Adrenal gland (tissue), 12 donors: Measurements from ENCODE around the gene THBS3. TPM values are rescaled to one million over a fixed set of nuclear protein-coding genes. Genes with fewer than 3 reads are reported as not detected.
A peak's percentile ranks its signal among the peaks of the same experiment; 100 is the strongest.

Source experiments
- DNase-seq, 7 donors: peaks; one replicate each; pipeline ENCODE4 v3.0.0-alpha.2; 2019 to 2020
- H3K27ac ChIP-seq, 5 donors: fragments of 200-600 bp; sonication (generic) in 4 of 5; 1 replicate in 3 of 5; 2 replicates in 2 of 5; pipeline versions ENCODE4 v1.5.1 to v1.8.0; 2016 to 2020; ENCODE audit warnings: mild to moderate bottlenecking in 1 of 5
- H3K27me3 ChIP-seq: fragments of 200-600 bp; 2 replicates; pipeline ENCODE4 v1.8.0; 2021
- H3K36me3 ChIP-seq, 2 donors: fragments of 200-600 bp; replicated peaks in 1 of 2; 1 replicate in 1 of 2; 2 replicates in 1 of 2; pipeline versions ENCODE4 v1.5.1 to v1.8.0; 2018 to 2022
- H3K4me1 ChIP-seq, 2 donors: fragments of 200-600 bp; replicated peaks in 1 of 2; 1 replicate in 1 of 2; 2 replicates in 1 of 2; pipeline versions ENCODE4 v1.5.1 to v1.8.0; 2018 to 2021
- H3K4me3 ChIP-seq, 4 donors: fragments of 200-600 bp; sonication (generic) in 3 of 4; one replicate each; pipeline ENCODE4 v1.5.1; 2016 to 2018
- H3K9me3 ChIP-seq, 3 donors: fragments of 200-600 bp; sonication (generic) in 1 of 3; replicated peaks in 1 of 3; 1 replicate in 2 of 3; 2 replicates in 1 of 3; pipeline versions ENCODE4 v1.5.1 to v1.8.0; 2016 to 2021
- POLR2A ChIP-seq, 2 donors: fragments of 450-650 bp; IDR thresholded peaks; one replicate each; pipeline ENCODE4 v1.6.1; 2017; ENCODE audit warnings: antibody characterized with exemption in 2 of 2, mild to moderate bottlenecking in 2 of 2, moderate library complexity in 1 of 2
- WGBS, 4 donors: extraction: QIAGEN DNeasy Blood & Tissue Kit in 2 of 4; methylation state at CpG; one replicate each; pipeline versions ENCODE4 v1.1.5 to v1.1.7; 2013 to 2017; 5-methylcytosine and 5-hydroxymethylcytosine counted together
- intact Hi-C, 2 donors: fragments of 100-400 bp; cut with DNase I; formaldehyde crosslinking; loops; one replicate each; pipeline versions ENCODE4 v1.14.1 to v1.15.0; 2022 to 2023
- polyA plus RNA-seq, 3 donors: library from polyadenylated mRNA; stranded (reverse); fragments of 200-250 nt in 2 of 3; fragments of 350-450 nt in 1 of 3; fragmentation: Illumina TruSeq in 1 of 3; extraction: RNeasy Lipid Tissue Mini Kit (QIAGEN cat#74804) in 1 of 3; gene quantifications; one replicate each; pipeline ENCODE4 v1.2.3, GENCODE V29; 2013 to 2014
- total RNA-seq, 9 donors: library from RNA; depleted of rRNA in 4 of 9; stranded (reverse); fragments of >200 nt in 4 of 9; fragments of 120-200 nt in 1 of 9; fragmentation: NEBNext Ultra II Directional in 1 of 9; extraction: Animal tissue kit (Norgen Biotek cat#: 25700) in 1 of 9; gene quantifications; one replicate each; pipeline versions ENCODE4 v1.1.0 to v1.2.4, GENCODE V29; 2013 to 2023
- TF ChIP-seq, protein P1 (sequence below), 6 experiments: fragments of 450-650 bp in 4 of 6; fragments of 200-600 bp in 2 of 6; sonication (generic) in 1 of 6; IDR thresholded peaks; 1 replicate in 5 of 6; 2 replicates in 1 of 6; pipeline versions ENCODE4 v1.5.1 to v1.8.0; 2016 to 2021; ENCODE audit warnings: antibody characterized with exemption in 6 of 6, mild to moderate bottlenecking in 2 of 6, moderate library complexity in 1 of 6
- donor health status: healthy with polysubstance abuse.
- donor health status: Bipolar disorder and iron deficiency.
- donor health status: DM: yes; HTN: yes; CAD: no.
- donor health status: DM: no; HTN: no; CAD: no.
- donor health status: DM: no; HTN: no; CAD: no.
- donor health status: DM: yes; HTN: yes; CAD: no.

The THBS3 gene
- total and polyA plus RNA-seq, 12 donors = 7.1 to 147 (median 16.7) TPM

- Histone ChIP-seq H3K4me3 (no peak overlapping the region), H3K9me3 (no peaks in the 10 kb centered on the region), H3K27me3 (no peaks in the 10 kb centered on the region), H3K27ac (peak overlapping the region in 1 of 5 donors; percentile 12), H3K36me3 (no peaks in the 10 kb centered on the region), H3K4me1 (no peaks in the 10 kb centered on the region)
- TF ChIP-seq, protein P1, sequence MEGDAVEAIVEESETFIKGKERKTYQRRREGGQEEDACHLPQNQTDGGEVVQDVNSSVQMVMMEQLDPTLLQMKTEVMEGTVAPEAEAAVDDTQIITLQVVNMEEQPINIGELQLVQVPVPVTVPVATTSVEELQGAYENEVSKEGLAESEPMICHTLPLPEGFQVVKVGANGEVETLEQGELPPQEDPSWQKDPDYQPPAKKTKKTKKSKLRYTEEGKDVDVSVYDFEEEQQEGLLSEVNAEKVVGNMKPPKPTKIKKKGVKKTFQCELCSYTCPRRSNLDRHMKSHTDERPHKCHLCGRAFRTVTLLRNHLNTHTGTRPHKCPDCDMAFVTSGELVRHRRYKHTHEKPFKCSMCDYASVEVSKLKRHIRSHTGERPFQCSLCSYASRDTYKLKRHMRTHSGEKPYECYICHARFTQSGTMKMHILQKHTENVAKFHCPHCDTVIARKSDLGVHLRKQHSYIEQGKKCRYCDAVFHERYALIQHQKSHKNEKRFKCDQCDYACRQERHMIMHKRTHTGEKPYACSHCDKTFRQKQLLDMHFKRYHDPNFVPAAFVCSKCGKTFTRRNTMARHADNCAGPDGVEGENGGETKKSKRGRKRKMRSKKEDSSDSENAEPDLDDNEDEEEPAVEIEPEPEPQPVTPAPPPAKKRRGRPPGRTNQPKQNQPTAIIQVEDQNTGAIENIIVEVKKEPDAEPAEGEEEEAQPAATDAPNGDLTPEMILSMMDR (IDR thresholded peaks at IDR 0.05) = no peak
- no peak for TF ChIP-seq POLR2A (IDR thresholded peaks at IDR 0.05)
- no peak for DNase-seq
- intact Hi-C loops = no loop called here
- WGBS, 4 donors = 63 to 74% (median 71%) methylated on average over 6 of the region's 6 CpGs
Observed at GRCh38 chr1:155185783-155186066, 22.0 kb downstream of the THBS3 start.

DNA sequence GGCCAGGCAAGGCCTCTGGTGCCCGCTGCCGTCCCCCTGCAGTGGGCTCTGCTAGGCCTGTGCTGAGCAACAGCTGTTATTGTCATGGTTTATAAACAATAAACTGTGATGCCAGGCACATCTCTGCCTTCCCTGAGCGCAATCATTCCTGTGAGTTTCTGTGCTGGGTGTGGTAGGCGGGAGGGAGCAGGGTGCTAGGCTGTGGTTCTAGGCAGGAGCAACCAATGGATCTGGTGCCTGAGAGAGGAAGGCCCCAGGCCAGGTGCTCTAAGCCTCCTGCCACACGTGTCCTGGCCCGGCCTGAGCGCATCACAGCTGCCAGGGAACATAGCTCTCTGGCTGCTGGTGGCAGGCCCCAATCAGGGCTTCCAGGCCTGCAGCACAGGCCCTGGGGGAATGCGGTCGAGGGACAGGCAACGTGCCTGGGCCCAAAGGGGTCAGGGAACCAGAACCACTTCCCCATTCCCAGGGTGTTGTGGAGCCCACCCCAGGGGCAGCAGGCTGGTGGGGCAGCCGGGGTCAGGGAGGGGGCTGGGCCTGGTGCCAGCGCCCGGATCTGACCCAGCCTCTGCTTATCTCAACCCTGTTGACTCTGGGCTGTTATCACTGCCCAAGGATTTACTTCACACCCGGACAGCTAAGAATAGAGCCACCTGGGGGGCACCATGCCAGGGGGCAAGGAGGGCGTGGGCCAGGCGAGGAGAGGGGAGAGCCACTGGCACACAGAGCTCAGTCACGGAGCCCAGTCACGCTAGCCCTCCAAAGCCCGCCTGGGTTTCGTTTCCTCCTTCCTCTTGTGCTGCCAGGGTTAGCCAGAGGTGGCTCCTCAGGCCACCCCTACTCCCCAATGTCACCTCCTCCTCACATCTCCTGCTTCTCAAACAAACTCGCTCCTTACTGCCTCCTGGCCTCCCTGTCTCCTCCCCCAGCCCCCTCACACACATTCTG lies 22.6 kb downstream of the THBS3 start:
- WGBS, 4 donors = 46 to 57% (median 54%) methylated on average over 11 to 21 of the region's 21 CpGs
- no peak for TF ChIP-seq POLR2A (IDR thresholded peaks at IDR 0.05)
- Histone ChIP-seq H3K9me3 (no peaks in the 10 kb centered on the region), H3K27me3 (no peaks in the 10 kb centered on the region), H3K36me3 (no peaks in the 10 kb centered on the region), H3K4me3 (no peak overlapping the region), H3K27ac (peak overlapping the region in 2 of 5 donors; percentile 12 to 29), H3K4me1 (no peaks in the 10 kb centered on the region)
- DNase-seq = peak in 4 of 7 donors; percentile 19 to 47 (median 40)
- intact Hi-C loops = no loop called here

DNA sequence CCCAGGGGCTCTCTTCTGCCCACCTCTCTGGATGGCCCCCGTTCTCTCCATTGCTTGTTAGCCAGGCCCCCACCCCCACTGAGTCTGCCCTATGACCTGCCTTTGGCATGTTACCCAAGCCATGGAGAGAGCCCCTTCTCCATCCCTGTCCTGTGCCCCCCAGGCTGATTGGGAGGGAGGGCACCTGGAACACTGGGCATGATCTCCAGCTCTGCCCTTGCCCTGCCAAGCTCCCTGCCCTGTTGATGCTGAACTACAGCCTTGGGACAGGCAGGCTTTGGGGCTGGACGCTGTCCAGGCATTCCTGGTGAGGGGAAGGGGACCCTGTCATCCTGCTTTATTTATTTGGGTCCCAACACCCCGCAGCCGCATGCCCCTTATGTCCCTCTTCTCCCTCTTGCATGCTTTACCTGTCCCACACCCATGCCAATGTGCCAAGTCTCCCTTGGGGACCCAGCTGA lies 23.3 kb downstream of the THBS3 start:
- WGBS, 4 donors = 75 to 92% (median 90%) methylated on average over 2 to 4 of the region's 4 CpGs

GRCh38 chr1:155183775-155184221 lies 23.9 kb downstream of the THBS3 start:
- H3K9me3 ChIP-seq = no peaks in the 10 kb centered on the region
- intact Hi-C loops = no loop called here
- H3K27me3 ChIP-seq = no peaks in the 10 kb centered on the region
- no peak overlapping the region for H3K27ac ChIP-seq
- DNase-seq = peak in 1 of 7 donors; percentile 13
- no peaks in the 10 kb centered on the region for H3K36me3 ChIP-seq
- TF ChIP-seq, protein P1 (IDR thresholded peaks at IDR 0.05) = no peak
- no peak for TF ChIP-seq POLR2A (IDR thresholded peaks at IDR 0.05)
- 83 to 90% (median 86%) methylated on average over 10 to 20 of the region's 20 CpGs for WGBS, 4 donors
- H3K4me3 ChIP-seq = no peak overlapping the region
- H3K4me1 ChIP-seq = no peaks in the 10 kb centered on the region

More for the DNA sequence above, 23.3 kb downstream of the THBS3 start:
- no peak overlapping the region for H3K27ac ChIP-seq
- H3K4me3 ChIP-seq = no peak overlapping the region
- intact Hi-C loops = no loop called here
- H3K9me3 ChIP-seq = no peaks in the 10 kb centered on the region
- DNase-seq = peak in 1 of 7 donors; percentile 13
- H3K36me3 ChIP-seq = no peaks in the 10 kb centered on the region
- no peaks in the 10 kb centered on the region for H3K27me3 ChIP-seq
- TF ChIP-seq POLR2A (IDR thresholded peaks at IDR 0.05) = no peak
- TF ChIP-seq, protein P1 (IDR thresholded peaks at IDR 0.05) = no peak
- H3K4me1 ChIP-seq = no peaks in the 10 kb centered on the region
